Suppressor macrophage treated with lipopolysaccharide for 1 hour (primary cell): ENCODE measurements around the gene B4GALT5.
"Not testable (repeated sequence)": the region's sequence is repeated elsewhere in the genome, so short reads cannot be mapped to it uniquely, and the experiment has no call there.

Source experiments
- DNase-seq, 3 donors: peaks; one replicate each; pipeline ENCODE4 v3.0.0-alpha.2; 2020 to 2022

B4GALT5 gene

GRCh38 chr20:49729780-49730179 lies 16.1 kb upstream of the B4GALT5 start:
- no peak for DNase-seq

- no peak for DNase-seq
These were observed 14.5 kb upstream of the B4GALT5 start for GRCh38 chr20:49727894-49728885.

GRCh38 chr20:49727478-49727877 lies 13.8 kb upstream of the B4GALT5 start:
- DNase-seq, result peak; percentile 55 to 82 (median 78)

GRCh38 chr20:49725694-49726093 lies 12.0 kb upstream of the B4GALT5 start:
- DNase-seq, result no peak

GRCh38 chr20:49725224-49725606 lies 11.5 kb upstream of the B4GALT5 start:
- not testable (repeated sequence) for DNase-seq

GRCh38 chr20:49724408-49725223 lies 10.9 kb upstream of the B4GALT5 start:
- peak; percentile 79 to 91 (median 80) for DNase-seq

GRCh38 chr20:49723758-49724157 lies 10.1 kb upstream of the B4GALT5 start:
- not testable (repeated sequence) for DNase-seq

GRCh38 chr20:49721326-49721725 lies 7.6 kb upstream of the B4GALT5 start:
- not testable (repeated sequence) for DNase-seq

- no peak for DNase-seq
These were observed 1.8 kb upstream of the B4GALT5 start for GRCh38 chr20:49715466-49715865.

- DNase-seq, result peak; percentile 65 to 84 (median 70)
These were observed 504 bp downstream of the B4GALT5 start for GRCh38 chr20:49712996-49713752.

GRCh38 chr20:49712646-49712995 lies 1.1 kb downstream of the B4GALT5 start:
- DNase-seq, result no peak

GRCh38 chr20:49712118-49712517 lies 1.6 kb downstream of the B4GALT5 start:
- no peak for DNase-seq

- DNase-seq, result no peak
These were observed 2.1 kb downstream of the B4GALT5 start for GRCh38 chr20:49711667-49711987.

- DNase-seq, result peak; percentile 61 to 93 (median 85)
These were observed 2.6 kb downstream of the B4GALT5 start for GRCh38 chr20:49710971-49711666.

GRCh38 chr20:49707118-49707517 lies 6.6 kb downstream of the B4GALT5 start:
- DNase-seq, result no peak

GRCh38 chr20:49706630-49707091 lies 7.0 kb downstream of the B4GALT5 start:
- DNase-seq, result no peak

- not testable (repeated sequence) for DNase-seq
These were observed 7.8 kb downstream of the B4GALT5 start for GRCh38 chr20:49705893-49706292.

GRCh38 chr20:49705358-49705757 lies 8.3 kb downstream of the B4GALT5 start:
- no peak for DNase-seq

GRCh38 chr20:49704932-49705336 lies 8.7 kb downstream of the B4GALT5 start:
- no peak for DNase-seq

- no peak for DNase-seq
These were observed 11.8 kb downstream of the B4GALT5 start for GRCh38 chr20:49701916-49702315.

- peak; percentile 59 to 91 (median 74) for DNase-seq
These were observed 12.4 kb downstream of the B4GALT5 start for GRCh38 chr20:49701241-49701790.
